Prostate gland (tissue), 2 donors: ENCODE results near the gene OR2Z1.

Experiments used
- POLR2A ChIP-seq: fragments of 450-650 bp; IDR thresholded peaks from one replicate; pipeline ENCODE4 v1.6.1; 2016; ENCODE audit warnings: antibody characterized with exemption, mild to moderate bottlenecking
- POLR2AphosphoS5 ChIP-seq: sonication (generic); formaldehyde crosslinking; IDR thresholded peaks from one replicate; pipeline ENCODE4 v1.6.1; 2017; ENCODE audit warnings: antibody characterized with exemption
- TF ChIP-seq, protein P1 (sequence below), 4 experiments: fragments of 200-600 bp in 2 of 4; fragments of 450-650 bp in 2 of 4; sonication (generic) in 2 of 4; IDR thresholded peaks; 1 replicate in 3 of 4; 2 replicates in 1 of 4; pipeline ENCODE4 v1.5.1; 2016 to 2019; ENCODE audit warnings: antibody characterized with exemption in 4 of 4, mild to moderate bottlenecking in 2 of 4, moderate library complexity in 2 of 4

DNA sequence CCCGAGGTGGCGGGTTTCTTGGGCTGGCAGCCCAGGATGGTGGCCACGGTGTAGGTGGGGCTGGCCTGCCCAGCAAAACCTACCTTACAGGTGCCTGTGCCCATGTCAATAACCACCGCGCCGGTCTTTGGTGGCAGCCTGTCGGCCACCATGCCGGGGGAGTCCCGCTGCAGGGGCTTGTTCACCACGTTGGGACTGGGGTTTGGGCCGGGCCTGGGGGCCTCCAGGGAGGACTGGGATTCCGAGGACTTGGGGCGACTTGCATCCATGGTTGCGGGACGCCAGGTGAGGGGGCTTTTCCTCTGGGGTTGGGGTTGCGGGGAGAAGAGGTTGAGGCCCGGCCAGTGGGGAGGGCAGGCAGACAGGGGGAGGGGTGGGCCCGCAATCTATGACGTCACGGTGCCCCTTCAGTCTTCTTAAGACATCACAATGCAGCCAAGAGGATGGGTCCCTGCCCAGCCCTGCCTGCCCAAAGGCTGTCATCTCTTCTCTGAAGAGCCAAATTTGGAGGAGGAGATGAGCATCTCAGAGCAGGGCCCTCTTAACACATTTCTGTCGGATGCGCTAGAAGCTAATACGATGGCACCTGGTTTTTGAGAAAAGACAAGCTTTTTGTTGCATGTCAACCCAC lies 22.9 kb upstream of the OR2Z1 start, which contains the start of gene ACTL9:
- TF ChIP-seq, protein P1, sequence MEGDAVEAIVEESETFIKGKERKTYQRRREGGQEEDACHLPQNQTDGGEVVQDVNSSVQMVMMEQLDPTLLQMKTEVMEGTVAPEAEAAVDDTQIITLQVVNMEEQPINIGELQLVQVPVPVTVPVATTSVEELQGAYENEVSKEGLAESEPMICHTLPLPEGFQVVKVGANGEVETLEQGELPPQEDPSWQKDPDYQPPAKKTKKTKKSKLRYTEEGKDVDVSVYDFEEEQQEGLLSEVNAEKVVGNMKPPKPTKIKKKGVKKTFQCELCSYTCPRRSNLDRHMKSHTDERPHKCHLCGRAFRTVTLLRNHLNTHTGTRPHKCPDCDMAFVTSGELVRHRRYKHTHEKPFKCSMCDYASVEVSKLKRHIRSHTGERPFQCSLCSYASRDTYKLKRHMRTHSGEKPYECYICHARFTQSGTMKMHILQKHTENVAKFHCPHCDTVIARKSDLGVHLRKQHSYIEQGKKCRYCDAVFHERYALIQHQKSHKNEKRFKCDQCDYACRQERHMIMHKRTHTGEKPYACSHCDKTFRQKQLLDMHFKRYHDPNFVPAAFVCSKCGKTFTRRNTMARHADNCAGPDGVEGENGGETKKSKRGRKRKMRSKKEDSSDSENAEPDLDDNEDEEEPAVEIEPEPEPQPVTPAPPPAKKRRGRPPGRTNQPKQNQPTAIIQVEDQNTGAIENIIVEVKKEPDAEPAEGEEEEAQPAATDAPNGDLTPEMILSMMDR (IDR thresholded peaks at IDR 0.05), result no peak
- no peak for TF ChIP-seq POLR2A
- no peak for TF ChIP-seq POLR2AphosphoS5
